AG09319 (cell line): ENCODE results near the gene DRD2.

Source experiments
- DNase-seq: peaks from one replicate; pipeline ENCODE4 v3.0.0-alpha.2; 2010; ENCODE audit warnings: low read depth; ENCODE audit errors: extremely low read depth
- CTCF ChIP-seq: IDR thresholded peaks from 2 replicates; pipeline ENCODE4 v1.5.1; 2011; ENCODE audit warnings: low read depth, mild to moderate bottlenecking, inconsistent platforms, low read length, moderate library complexity

Gene DRD2

GRCh38 chr11:113411536-113411935 lies 63.7 kb downstream of the DRD2 start:
- no peak for DNase-seq
- no peak for TF ChIP-seq CTCF

GRCh38 chr11:113410414-113411135 lies 64.6 kb downstream of the DRD2 start:
- no peak for DNase-seq
- TF ChIP-seq CTCF: no peak

GRCh38 chr11:113409526-113409925 lies 65.7 kb downstream of the DRD2 start:
- DNase-seq: no peak
- no peak for TF ChIP-seq CTCF

- DNase-seq: no peak
- TF ChIP-seq CTCF: no peak
Observed at GRCh38 chr11:113408887-113409286, 66.3 kb downstream of the DRD2 start.

- no peak for DNase-seq
- no peak for TF ChIP-seq CTCF
Observed at GRCh38 chr11:113408206-113408605, 67.0 kb downstream of the DRD2 start.

GRCh38 chr11:113407163-113407562 lies 68.0 kb downstream of the DRD2 start:
- TF ChIP-seq CTCF: no peak

GRCh38 chr11:113405724-113406478 lies 69.3 kb downstream of the DRD2 start:
- no peak for TF ChIP-seq CTCF

More at GRCh38 chr11:113407163-113407562, 68.0 kb downstream of the DRD2 start:
- DNase-seq: no peak

More at GRCh38 chr11:113405724-113406478, 69.3 kb downstream of the DRD2 start:
- no peak for DNase-seq
